Activated gamma-delta T cell treated with anti-CD3 and anti-CD28 coated beads, Interleukin-2, amount 50 U/mL, for 16 hours (primary cell): Measurements from ENCODE around the gene S1PR2.

ENCODE experiments used
- DNase-seq: peaks from one replicate; pipeline ENCODE4 v3.0.0-alpha.2; 2020; ENCODE audit warnings: low read depth

The S1PR2 gene, protein sequence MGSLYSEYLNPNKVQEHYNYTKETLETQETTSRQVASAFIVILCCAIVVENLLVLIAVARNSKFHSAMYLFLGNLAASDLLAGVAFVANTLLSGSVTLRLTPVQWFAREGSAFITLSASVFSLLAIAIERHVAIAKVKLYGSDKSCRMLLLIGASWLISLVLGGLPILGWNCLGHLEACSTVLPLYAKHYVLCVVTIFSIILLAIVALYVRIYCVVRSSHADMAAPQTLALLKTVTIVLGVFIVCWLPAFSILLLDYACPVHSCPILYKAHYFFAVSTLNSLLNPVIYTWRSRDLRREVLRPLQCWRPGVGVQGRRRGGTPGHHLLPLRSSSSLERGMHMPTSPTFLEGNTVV

DNA sequence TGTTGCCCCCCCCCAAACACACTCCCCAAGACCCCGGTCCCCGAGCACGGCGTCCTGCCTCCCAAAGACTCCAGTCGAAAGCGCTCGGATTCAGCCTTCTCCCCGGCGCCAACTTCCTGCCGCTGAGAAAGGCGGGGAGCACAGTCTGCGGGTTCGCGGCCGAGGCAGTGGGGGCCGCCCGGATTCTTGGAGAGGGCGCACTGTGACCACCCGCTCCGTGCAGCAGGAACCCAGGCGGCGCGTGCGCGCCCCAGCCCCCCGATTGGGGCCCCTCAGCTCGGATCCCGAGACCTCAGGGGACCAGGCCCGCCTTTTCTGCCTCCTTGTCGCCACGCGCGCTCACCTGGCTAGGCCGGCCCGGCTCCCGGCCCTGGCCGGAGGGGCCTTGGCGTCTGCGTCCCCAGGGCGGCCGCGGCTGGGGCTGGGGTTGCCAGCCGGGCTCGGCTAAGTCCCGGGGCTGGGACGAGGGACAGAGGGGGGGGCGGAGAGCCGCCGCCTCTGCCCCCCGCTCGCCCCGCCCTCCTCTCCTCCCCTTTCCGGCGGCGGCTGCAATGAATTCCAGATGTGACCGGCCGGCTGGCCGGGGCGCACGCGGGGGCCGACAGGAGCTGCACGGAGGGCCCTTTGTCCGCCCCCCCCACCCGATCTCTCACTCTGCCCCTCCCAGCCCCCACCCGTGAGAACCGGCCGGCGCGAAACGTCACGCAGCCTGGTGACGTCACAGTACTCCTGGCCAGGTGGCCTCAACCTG, at the start of gene S1PR2:
Gene S1PR2, minus strand, starts transcription at position 471 of the 751 bp plus-strand sequence. CDS start 6,426 bp downstream, outside the sequence.
- peak; percentile 51 for DNase-seq

DNA sequence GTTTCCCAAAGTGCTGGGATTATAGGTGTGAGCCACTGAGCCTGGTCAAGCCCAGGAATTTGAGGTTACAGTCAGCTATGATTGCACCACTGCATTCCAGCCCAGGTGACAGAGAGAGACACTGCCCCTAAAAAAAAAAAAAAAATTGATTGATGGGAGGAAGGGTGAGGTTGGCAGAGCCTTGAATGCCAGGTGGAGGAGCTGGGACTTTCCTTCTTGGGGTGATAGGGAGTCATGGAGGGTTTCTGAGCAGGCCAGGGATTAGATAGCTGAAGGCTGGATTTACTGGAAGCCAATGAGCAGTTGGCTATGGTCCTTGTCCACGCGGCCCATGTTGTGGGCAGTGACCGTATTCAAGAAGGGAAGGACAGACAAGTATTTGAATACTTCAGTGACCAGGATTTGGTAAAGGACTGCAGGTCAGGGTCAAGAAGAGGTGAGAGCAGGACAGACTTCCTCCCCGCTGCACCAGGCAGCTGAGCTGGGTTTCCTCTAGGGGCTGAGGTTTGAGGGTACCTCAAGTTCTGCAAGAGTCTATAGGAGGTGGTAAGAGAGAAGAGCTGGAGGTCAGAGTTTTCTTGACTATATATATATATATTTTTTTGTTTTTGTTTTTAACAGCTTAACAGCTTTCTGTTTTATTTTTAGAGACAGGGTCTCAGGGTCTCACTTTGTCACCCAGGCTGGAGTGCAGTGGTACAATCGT, 48.8 kb upstream of the S1PR2 start:
- no peak for DNase-seq

DNA sequence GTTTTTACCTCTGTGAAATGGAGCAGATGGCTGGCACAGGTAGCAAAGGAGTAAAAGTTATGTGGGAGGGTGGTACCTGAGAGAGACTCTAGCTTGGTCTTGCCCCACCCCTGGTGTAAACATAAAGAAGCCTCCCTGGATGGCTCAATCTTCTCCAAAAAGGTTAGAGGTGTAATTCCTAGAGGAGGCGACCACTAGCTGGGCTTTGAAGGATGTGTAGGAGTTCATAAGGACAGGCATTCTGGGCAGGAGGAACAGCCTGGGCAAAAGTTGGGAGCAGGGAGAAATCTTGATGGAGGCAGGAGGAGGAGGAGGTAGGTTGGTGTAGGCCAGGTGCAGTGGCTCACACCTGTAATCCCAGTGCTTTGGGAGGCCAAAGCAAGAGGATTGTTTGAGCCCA, 47.8 kb upstream of the S1PR2 start:
- no peak for DNase-seq

DNA sequence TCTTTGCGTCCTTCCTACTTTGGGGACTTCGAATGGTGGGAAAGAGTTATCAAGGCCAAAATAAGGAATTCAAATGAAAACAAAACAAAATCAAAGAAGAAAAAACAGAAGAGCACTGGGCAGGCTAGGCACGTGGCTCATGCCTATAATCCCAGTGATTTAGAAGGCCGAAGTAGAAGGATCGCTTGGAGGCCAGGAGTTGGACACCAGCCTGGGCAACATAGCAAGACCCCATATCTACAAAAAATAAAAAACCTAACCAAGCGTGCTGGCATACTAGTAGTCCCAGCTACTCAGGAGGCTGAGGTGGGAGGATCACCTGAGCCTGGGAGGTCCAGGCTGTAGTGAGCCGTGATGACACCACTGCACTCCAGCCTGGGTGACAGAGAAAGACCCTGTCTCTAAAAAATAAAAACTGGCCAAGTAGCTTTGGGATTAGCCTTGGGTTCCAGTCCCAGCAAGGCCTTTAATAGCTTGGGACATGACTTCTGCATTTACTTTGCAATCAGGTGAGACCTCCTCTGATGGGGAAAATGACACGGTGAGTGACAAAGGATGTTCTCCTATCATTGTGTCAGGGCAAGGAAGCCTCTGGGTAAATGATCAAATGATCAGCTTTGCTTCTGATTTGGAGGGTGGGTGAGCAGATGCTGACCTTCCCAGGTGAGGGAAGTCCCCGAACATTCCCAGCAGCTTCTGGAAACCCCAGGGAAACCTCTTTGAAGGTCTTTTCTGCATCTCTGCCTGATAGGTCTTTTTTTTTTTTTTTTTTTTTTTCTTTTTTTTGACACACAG, 46.9 kb upstream of the S1PR2 start:
- no peak for DNase-seq

DNA sequence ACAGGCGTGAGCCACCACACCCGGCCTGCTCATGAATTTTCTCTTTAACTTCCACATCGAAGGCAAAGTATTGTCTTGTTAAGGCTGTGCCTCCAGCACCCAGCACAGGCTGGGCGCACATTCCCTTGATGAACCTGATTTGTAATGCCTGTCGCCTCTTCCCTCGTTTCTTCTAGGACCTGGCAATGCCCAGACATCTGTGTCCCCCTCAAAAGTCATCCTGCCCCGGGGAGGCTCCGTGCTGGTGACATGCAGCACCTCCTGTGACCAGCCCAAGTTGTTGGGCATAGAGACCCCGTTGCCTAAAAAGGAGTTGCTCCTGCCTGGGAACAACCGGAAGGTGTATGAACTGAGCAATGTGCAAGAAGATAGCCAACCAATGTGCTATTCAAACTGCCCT, 43.5 kb upstream of the S1PR2 start:
- no peak for DNase-seq

DNA sequence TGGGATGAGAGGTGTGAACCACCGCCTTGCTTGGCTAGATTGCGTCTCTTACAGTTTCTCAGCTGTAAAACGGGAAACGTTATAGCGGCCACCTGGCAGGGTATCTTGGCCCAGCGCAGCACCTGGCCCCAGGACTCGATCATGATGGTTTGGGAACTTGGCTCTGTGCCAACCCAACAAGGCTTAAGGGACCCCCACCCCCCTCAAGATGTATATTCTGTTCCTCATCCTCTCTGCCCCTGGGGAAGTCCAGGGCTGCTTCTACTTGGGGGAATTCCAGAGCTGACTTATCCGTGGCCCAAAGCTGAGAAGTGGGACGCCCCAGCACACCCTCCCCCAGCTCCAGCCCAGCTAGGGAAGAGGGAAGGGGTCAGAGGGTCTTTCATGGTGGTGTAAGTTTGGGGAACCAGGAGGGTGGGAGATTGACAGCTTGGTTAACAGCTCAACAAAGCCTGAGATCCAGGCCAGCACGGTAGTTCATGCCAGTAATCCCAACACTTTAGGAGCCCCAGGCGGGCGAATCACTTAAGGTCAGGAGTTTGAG, 40.5 kb upstream of the S1PR2 start:
- no peak for DNase-seq

DNA sequence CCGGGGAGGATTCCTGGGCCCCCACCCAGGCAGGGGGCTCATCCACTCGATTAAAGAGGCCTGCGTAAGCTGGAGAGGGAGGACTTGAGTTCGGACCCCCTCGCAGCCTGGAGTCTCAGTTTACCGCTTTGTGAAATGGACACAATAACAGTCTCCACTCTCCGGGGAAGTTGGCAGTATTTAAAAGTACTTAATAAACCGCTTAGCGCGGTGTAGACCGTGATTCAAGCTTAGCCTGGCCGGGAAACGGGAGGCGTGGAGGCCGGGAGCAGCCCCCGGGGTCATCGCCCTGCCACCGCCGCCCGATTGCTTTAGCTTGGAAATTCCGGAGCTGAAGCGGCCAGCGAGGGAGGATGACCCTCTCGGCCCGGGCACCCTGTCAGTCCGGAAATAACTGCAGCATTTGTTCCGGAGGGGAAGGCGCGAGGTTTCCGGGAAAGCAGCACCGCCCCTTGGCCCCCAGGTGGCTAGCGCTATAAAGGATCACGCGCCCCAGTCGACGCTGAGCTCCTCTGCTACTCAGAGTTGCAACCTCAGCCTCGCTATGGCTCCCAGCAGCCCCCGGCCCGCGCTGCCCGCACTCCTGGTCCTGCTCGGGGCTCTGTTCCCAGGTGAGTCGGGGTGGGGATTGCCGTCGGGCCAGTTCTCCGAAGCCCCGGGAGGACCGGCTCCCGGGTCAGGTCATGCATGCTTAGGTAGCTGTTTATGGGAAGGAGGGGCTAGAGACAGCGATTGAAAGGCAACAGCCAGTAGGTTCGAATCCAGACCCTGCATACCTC, 39.7 kb upstream of the S1PR2 start, which contains the start of gene ICAM1:
Gene ICAM1, plus strand, starts transcription at position 505 of the 779 bp plus-strand sequence. Its CDS starts 40 bp downstream, at position 545.
- DNase-seq: peak; percentile 70

DNA sequence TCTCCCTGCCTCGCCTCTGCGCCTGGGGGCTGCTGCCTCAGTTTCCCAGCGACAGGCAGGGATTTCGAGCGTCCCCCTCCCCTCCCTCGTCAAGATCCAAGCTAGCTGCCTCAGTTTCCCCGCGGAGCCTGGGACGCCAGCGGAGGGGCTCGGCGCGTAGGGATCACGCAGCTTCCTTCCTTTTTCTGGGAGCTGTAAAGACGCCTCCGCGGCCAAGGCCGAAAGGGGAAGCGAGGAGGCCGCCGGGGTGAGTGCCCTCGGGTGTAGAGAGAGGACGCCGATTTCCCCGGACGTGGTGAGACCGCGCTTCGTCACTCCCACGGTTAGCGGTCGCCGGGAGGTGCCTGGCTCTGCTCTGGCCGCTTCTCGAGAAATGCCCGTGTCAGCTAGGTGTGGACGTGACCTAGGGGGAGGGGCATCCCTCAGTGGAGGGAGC, 39.1 kb upstream of the S1PR2 start:
- peak; percentile 78 for DNase-seq

DNA sequence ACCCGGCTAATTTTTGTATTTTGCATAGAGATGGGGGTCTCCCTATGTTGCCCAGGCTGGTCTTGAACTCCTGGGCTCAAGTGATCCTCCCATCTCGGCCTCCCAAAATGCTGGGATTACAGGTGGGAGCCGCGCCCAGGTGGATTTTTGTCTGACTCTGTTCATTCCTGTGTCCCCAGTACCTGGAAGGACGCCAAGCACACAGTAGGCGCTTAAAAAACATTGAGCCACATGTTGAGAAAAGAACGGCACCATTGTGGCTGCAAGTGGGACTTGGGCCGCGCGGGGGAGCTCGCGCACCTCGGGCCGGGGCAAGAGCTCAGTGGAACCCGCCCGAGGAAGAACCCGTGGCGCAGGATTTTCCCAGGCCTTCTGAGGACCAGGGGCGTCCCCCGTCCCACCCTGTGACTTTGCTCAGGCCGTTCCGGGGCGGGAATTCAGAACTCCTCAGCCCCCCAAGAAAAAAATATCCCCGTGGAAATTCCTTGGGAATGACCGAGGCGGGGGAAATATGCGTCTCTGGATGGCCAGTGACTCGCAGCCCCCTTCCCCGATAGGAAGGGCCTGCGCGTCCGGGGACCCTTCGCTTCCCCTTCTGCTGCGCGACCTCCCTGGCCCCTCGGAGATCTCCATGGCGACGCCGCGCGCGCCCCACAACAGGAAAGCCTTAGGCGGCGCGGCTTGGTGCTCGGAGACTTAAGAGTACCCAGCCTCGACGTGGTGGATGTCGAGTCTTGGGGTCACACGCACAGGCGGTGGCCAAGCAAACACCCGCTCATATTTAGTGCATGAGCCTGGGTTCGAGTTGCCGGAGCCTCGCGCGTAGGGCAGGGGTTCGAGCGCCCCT, 38.4 kb upstream of the S1PR2 start:
- DNase-seq: peak; percentile 82

DNA sequence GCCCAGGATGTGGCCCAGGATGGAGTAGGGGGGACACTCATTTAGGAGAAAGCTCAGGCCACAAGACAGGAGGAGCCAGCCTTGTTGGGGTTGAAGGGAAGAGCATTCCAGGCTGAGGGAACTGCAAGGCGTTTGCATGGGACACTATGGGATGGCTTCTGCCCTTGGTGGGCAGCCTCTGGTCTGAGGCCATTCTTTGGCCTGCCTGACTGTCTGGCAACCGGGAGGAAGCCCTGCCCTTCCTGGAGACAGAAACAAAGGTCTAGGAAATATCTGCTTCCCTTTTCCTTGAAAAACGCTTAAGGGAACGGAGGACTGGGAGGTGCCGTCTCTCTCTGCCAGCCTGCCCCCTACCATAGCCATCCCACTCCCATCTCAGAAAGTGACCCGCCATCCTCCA, 36.9 kb upstream of the S1PR2 start:
- DNase-seq: no peak

DNA sequence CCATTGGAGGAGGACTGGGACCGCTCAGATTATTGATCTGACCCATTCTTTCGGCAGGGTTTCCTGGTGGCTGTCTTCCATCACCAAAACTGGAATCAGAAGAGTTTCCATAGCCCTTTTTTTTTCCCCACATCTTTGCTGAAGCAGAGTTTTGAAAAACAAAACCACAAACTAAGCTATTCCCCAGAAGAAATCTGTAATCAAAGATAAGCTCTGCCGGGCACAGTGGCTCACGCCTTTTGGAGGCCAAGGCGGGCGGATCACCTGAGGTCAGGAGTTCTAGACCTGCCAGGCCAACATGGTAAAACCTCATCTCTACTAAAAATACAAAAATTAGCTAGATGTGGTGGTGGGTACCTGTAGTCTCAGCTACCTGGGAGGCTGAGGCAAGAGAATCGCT, 35.6 kb upstream of the S1PR2 start:
- DNase-seq: no peak

DNA sequence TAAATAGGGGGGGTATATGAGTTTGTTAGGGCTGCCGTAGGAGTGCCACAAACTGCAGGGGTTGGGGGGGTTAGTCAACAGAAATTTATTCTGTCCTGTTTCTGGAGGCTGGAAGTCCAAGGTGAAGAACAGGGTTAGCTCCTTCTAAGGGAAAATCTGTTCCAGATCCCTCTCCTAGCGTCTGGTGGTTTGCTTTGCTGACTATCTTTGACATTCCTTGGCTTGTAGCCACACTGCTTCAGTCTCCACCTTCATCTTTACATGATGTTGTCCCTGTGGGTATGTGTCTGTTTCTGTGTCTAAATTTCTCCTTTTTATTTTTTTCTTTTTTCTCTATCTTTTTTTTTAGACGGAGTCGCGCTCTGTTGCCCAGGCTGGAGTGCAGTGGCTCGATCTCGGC, 31.6 kb upstream of the S1PR2 start:
- no peak for DNase-seq

DNA sequence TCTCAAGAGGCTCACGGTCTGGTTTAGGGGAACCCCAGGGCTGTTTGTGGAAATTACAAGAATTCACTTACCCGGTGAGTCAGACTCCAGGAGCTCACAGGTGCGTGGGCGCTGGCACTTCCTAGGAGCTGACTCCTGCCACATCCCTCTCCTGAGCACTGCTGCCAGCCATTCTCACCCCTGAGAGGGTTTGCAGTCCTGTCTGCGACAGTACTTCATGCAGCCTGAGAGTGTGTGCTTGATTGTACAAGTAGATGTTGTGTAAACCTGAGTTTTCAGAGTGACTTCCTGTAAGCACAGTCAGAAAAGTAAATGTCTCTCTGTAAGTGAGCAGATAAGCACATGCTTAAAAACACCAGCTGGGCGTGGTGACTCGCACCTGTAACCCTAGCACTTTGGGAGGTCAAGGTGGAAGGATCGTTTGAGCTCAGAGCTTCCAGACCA, 29.0 kb upstream of the S1PR2 start:
- no peak for DNase-seq

DNA sequence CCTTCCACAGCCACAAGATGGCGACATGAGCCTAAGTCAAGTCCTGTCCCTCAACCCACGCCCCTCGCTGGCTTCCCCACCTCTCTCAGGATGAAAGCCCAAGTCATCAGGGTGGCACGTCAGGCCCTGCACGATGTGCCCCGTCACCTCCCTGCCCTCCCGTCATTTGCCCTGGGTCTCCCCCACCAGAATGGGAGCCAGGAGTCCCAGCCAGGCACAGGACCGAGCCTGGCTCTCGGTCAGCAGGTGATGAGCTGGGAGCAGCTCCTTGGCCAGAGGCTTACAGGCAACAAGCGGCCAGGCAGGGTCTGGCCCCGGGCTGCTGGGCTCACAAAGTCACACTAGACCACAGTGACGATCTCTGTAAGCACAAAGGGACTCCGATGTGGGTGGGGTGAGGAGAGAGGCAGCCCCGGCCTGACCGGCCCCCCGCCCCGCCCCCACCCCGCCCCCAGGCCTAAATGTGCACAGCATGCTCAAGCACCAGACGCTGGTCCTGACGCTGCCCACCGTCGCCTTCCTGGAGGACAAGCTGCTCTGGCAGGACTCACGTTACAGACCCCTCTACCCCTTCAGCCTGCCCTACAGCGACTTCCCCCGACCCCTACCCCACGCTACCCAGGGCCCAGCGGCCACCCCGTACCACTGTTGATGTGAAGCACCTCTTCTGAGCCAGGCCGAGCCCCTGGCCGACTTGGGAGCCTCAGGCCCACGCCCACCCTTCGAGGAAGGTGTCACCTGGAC, 28.2 kb upstream of the S1PR2 start:
- DNase-seq: peak; percentile 86

DNA sequence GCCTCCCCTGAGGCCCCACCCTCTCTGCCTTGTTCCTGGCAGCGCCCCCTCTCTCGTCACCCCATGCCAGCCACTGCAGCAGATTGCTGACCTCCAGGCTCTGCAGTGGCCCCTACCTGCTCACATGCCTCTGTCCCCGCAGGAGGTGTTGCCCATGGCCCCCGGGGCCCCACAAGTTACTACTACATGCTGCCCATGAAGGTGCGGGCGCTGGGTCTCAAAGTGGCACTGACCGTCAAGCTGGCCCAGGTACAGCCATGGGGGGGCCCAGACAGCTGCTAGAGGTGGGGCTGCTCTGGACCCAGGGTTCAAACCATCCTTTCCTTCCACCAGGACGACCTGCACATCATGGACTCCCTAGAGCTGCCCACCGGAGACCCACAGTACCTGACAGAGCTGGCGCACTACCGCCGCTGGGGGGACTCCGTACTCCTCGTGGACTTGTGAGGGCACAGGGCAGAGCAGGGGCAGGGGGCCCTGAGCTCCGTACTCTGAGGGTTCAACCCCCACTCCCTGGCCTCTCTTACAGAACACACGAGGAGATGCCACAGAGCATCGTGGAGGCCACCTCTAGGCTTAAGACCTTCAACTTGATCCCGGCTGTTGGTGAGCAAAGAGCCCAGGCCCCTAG, 27.1 kb upstream of the S1PR2 start:
- DNase-seq: no peak

DNA sequence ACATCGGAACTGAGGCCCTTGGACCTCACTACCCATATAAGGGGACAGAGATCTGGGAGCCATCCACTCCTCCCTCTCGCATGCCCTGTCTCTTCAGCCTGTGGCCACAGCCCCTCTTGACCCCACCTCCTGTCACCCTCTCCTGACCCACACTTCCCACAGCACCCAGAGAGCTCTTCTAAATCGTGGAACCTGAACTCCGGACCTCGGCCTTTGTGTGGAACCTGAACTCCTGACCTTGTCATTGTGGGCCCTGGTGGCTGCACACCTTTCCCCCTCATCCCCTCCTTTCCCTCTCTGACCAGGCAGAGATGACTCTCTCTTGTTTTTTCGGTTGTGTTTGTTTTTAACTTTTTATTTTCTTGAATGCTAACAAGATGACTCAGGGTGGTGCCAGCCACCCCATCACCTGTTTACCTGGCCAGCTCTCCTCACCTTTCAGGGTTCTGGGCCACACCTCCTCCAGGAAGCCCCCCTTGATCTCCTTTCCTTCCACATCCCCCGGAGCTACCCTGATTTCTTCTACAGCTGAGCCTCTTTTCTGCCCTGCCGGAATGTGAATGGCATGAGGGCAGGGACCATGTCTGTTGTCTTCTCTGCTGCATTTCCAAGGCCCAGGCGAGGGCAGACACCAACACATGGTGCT, 26.0 kb upstream of the S1PR2 start:
- DNase-seq: no peak

DNA sequence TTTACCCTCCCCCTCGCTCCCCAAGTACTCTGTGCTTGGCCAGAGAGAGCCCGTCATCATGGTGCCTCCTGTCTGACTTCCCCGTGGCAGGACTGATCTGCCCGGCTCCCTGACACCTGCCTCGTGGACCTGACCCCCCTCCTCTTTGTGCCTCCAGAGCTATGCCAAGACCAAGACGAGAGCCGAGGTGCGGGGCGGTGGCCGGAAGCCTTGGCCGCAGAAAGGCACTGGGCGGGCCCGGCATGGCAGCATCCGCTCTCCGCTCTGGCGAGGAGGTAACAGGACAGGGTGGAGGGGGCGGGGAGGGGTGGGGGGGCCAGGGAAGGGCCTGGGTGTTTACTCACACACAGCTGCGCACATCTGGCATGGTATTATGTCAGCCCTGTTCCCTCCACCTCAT, 25.4 kb upstream of the S1PR2 start:
- DNase-seq: no peak

DNA sequence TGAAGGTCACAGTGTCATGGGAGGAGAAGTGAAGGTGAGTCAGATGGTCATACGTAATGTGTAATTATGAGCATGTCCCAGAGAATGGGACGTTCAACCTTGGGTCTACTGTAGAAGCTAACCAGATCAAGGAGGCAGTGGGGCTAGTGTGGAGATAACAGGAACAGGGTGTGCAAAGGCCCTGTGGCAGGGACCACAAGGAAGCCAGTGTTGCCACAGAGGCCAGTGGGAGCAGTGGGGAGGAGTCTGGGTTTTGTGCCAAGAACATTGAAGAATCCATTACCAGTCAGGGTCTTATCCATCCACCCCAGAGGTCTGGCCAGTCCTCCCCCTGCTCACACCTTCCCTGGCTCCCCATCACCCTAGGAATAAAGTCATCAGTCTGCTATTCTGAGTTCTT, 24.2 kb upstream of the S1PR2 start:
- no peak for DNase-seq
